SJCRH30 (cell line): ENCODE data around the gene FMN2. TPM values are rescaled to one million over a fixed set of nuclear protein-coding genes. Genes with fewer than 3 reads are reported as not detected.
"Not testable (repeated sequence)": the region's sequence is repeated elsewhere in the genome, so short reads cannot be mapped to it uniquely, and the experiment has no call there.

ENCODE experiments used
- DNase-seq, 2 experiments: peaks; one replicate each; pipeline ENCODE4 v3.0.0-alpha.2; 2015 to 2020
- H3K27ac ChIP-seq: fragments of 250-450 bp; sonication (Bioruptor Pico); 2 replicates; pipeline ENCODE4 v1.5.1; 2020; ENCODE audit warnings: mild to moderate bottlenecking, moderate library complexity
- H3K27me3 ChIP-seq: fragments of 250-450 bp; sonication (Bioruptor Pico); 2 replicates; pipeline ENCODE4 v1.5.1; 2020; ENCODE audit warnings: mild to moderate bottlenecking, moderate library complexity
- H3K36me3 ChIP-seq: fragments of 250-450 bp; sonication (Bioruptor Pico); 2 replicates; pipeline ENCODE4 v1.5.1; 2020; ENCODE audit warnings: mild to moderate bottlenecking, moderate library complexity
- H3K4me1 ChIP-seq: fragments of 250-450 bp; sonication (Bioruptor Pico); 2 replicates; pipeline ENCODE4 v1.5.1; 2020; ENCODE audit warnings: mild to moderate bottlenecking, moderate library complexity
- H3K4me3 ChIP-seq: fragments of 250-450 bp; sonication (Bioruptor Pico); 2 replicates; pipeline ENCODE4 v1.5.1; 2020; ENCODE audit warnings: mild to moderate bottlenecking, moderate library complexity
- H3K9me3 ChIP-seq: fragments of 250-450 bp; sonication (Bioruptor Pico); replicated peaks from 2 replicates; pipeline ENCODE4 v1.5.1; 2020; ENCODE audit warnings: mild to moderate bottlenecking, moderate library complexity
- total RNA-seq: library from RNA; depleted of rRNA; stranded (reverse); fragments of >200 nt; shearing (Covaris generic); gene quantifications from 2 replicates; pipeline ENCODE4 v1.2.3, GENCODE V29; 2014

FMN2 gene
- total RNA-seq, 1 experiment from 2014 or later = not detected

- Histone ChIP-seq H3K27me3 (no peaks in the 10 kb centered on the region), H3K27ac (peak overlapping the region; percentile 30; the same call in 1 of the 2 replicates), H3K9me3 (no peaks in the 10 kb centered on the region), H3K4me1 (peaks cover 25% of the 10 kb centered on the region), H3K36me3 (no peaks in the 10 kb centered on the region; the same call in 1 of the 2 replicates), H3K4me3 (no peak overlapping the region)
- peak; percentile 13 to 53 for DNase-seq
Measured at GRCh38 chr1:240306673-240307072, 215.0 kb downstream of the FMN2 start.

- Histone ChIP-seq H3K36me3 (no peaks in the 10 kb centered on the region; the same call in 1 of the 2 replicates), H3K27me3 (no peaks in the 10 kb centered on the region), H3K4me3 (no peak overlapping the region), H3K27ac (no peak overlapping the region), H3K4me1 (peaks cover 25% of the 10 kb centered on the region), H3K9me3 (no peaks in the 10 kb centered on the region)
- DNase-seq = peak; percentile 3 to 31
Measured at GRCh38 chr1:240308096-240308495, 216.4 kb downstream of the FMN2 start.

GRCh38 chr1:240309769-240310168 lies 218.1 kb downstream of the FMN2 start:
- H3K36me3 ChIP-seq = no peaks in the 10 kb centered on the region; the same call in 1 of the 2 replicates
- no peak overlapping the region for H3K4me3 ChIP-seq
- H3K27me3 ChIP-seq = no peaks in the 10 kb centered on the region
- H3K9me3 ChIP-seq = no peaks in the 10 kb centered on the region
- H3K27ac ChIP-seq = no peak overlapping the region
- peaks cover 25% of the 10 kb centered on the region for H3K4me1 ChIP-seq
- DNase-seq = no peak

GRCh38 chr1:240310226-240310925 lies 218.7 kb downstream of the FMN2 start:
- H3K4me3 ChIP-seq = no peak overlapping the region
- no peak overlapping the region for H3K27ac ChIP-seq
- H3K9me3 ChIP-seq = no peaks in the 10 kb centered on the region
- DNase-seq = no peak
- no peaks in the 10 kb centered on the region for H3K27me3 ChIP-seq
- H3K36me3 ChIP-seq = no peaks in the 10 kb centered on the region; the same call in 1 of the 2 replicates
- H3K4me1 ChIP-seq = peaks cover 25% of the 10 kb centered on the region

- Histone ChIP-seq H3K4me1 (peaks cover 12% of the 10 kb centered on the region), H3K4me3 (no peak overlapping the region), H3K9me3 (no peaks in the 10 kb centered on the region), H3K36me3 (no peaks in the 10 kb centered on the region; the same call in 1 of the 2 replicates), H3K27ac (no peak overlapping the region), H3K27me3 (no peaks in the 10 kb centered on the region)
- DNase-seq = no peak
Measured at GRCh38 chr1:240312872-240313271, 221.2 kb downstream of the FMN2 start.

- H3K9me3 ChIP-seq = no peaks in the 10 kb centered on the region
- DNase-seq = no peak
- no peak overlapping the region for H3K27ac ChIP-seq
- peaks cover 5% of the 10 kb centered on the region for H3K4me1 ChIP-seq
- no peak overlapping the region for H3K4me3 ChIP-seq
- H3K36me3 ChIP-seq = no peaks in the 10 kb centered on the region; the same call in 1 of the 2 replicates
- no peaks in the 10 kb centered on the region for H3K27me3 ChIP-seq
Measured at GRCh38 chr1:240314845-240315801, 223.4 kb downstream of the FMN2 start.

GRCh38 chr1:240319998-240320397 lies 228.3 kb downstream of the FMN2 start:
- no peaks in the 10 kb centered on the region for H3K36me3 ChIP-seq
- no peak overlapping the region for H3K4me3 ChIP-seq

GRCh38 chr1:240320659-240321058 lies 229.0 kb downstream of the FMN2 start:
- DNase-seq = no peak
- Histone ChIP-seq H3K9me3 (no peaks in the 10 kb centered on the region), H3K36me3 (no peaks in the 10 kb centered on the region), H3K27me3 (no peaks in the 10 kb centered on the region), H3K4me1 (no peaks in the 10 kb centered on the region), H3K4me3 (no peak overlapping the region), H3K27ac (no peak overlapping the region)

More at GRCh38 chr1:240319998-240320397, 228.3 kb downstream of the FMN2 start:
- no peak overlapping the region for H3K27ac ChIP-seq
- H3K27me3 ChIP-seq = no peaks in the 10 kb centered on the region
- no peak for DNase-seq
- no peaks in the 10 kb centered on the region for H3K9me3 ChIP-seq
- H3K4me1 ChIP-seq = no peaks in the 10 kb centered on the region

- no peak overlapping the region for H3K27ac ChIP-seq
- H3K36me3 ChIP-seq = no peaks in the 10 kb centered on the region
- no peak overlapping the region for H3K4me3 ChIP-seq
- no peak for DNase-seq
- H3K27me3 ChIP-seq = no peaks in the 10 kb centered on the region
- no peaks in the 10 kb centered on the region for H3K9me3 ChIP-seq
- H3K4me1 ChIP-seq = no peaks in the 10 kb centered on the region
Measured at GRCh38 chr1:240322943-240323342, 231.3 kb downstream of the FMN2 start.

GRCh38 chr1:240328382-240328781 lies 236.7 kb downstream of the FMN2 start:
- not testable (repeated sequence) for H3K27me3 ChIP-seq, DNase-seq, H3K36me3 ChIP-seq, H3K27ac ChIP-seq, H3K4me3 ChIP-seq, H3K9me3 ChIP-seq, H3K4me1 ChIP-seq

GRCh38 chr1:240329443-240329842 lies 237.8 kb downstream of the FMN2 start:
- Histone ChIP-seq H3K4me3 (no peak overlapping the region), H3K27me3 (no peaks in the 10 kb centered on the region), H3K27ac (no peak overlapping the region), H3K36me3 (no peaks in the 10 kb centered on the region), H3K9me3 (no peaks in the 10 kb centered on the region), H3K4me1 (no peaks in the 10 kb centered on the region)
- no peak for DNase-seq

- no peaks in the 10 kb centered on the region for H3K4me1 ChIP-seq
- H3K36me3 ChIP-seq = no peaks in the 10 kb centered on the region
- H3K4me3 ChIP-seq = no peak overlapping the region
- no peak overlapping the region for H3K27ac ChIP-seq
- no peaks in the 10 kb centered on the region for H3K27me3 ChIP-seq
- no peaks in the 10 kb centered on the region for H3K9me3 ChIP-seq
- no peak for DNase-seq
Measured at GRCh38 chr1:240332672-240333071, 241.0 kb downstream of the FMN2 start.

GRCh38 chr1:240337781-240338180 lies 246.1 kb downstream of the FMN2 start:
- Histone ChIP-seq H3K4me1 (no peaks in the 10 kb centered on the region), H3K9me3 (no peaks in the 10 kb centered on the region), H3K27ac (no peak overlapping the region), H3K4me3 (no peak overlapping the region), H3K27me3 (no peaks in the 10 kb centered on the region), H3K36me3 (no peaks in the 10 kb centered on the region)
- no peak for DNase-seq

GRCh38 chr1:240338837-240339236 lies 247.2 kb downstream of the FMN2 start:
- H3K36me3 ChIP-seq = no peaks in the 10 kb centered on the region
- no peak overlapping the region for H3K27ac ChIP-seq
- H3K4me3 ChIP-seq = no peak overlapping the region
- H3K27me3 ChIP-seq = no peaks in the 10 kb centered on the region
- H3K4me1 ChIP-seq = no peaks in the 10 kb centered on the region
- H3K9me3 ChIP-seq = no peaks in the 10 kb centered on the region
- DNase-seq = no peak
